Left renal cortex interstitium (tissue), 4 donors: Measurements from ENCODE around the gene SDK1. TPM values are rescaled to one million over a fixed set of nuclear protein-coding genes. Genes with fewer than 3 reads are reported as not detected.

Source experiments
- DNase-seq, 4 donors: peaks; one replicate each; pipeline ENCODE4 v3.0.0-alpha.2; 2013; ENCODE audit warnings: low read depth in 4 of 4, low spot score in 2 of 4, missing footprints in 1 of 4
- polyA plus RNA-seq, 4 donors: library from polyadenylated mRNA; unstranded; fragments of 120-200 nt; gene quantifications; one replicate each; pipeline ENCODE4 v1.2.1, GENCODE V29; 2013; ENCODE audit not compliant: insufficient read length in 4 of 4

SDK1 gene
- polyA plus RNA-seq, 4 donors, result 5.1 to 10.2 (median 6.9) TPM

DNA sequence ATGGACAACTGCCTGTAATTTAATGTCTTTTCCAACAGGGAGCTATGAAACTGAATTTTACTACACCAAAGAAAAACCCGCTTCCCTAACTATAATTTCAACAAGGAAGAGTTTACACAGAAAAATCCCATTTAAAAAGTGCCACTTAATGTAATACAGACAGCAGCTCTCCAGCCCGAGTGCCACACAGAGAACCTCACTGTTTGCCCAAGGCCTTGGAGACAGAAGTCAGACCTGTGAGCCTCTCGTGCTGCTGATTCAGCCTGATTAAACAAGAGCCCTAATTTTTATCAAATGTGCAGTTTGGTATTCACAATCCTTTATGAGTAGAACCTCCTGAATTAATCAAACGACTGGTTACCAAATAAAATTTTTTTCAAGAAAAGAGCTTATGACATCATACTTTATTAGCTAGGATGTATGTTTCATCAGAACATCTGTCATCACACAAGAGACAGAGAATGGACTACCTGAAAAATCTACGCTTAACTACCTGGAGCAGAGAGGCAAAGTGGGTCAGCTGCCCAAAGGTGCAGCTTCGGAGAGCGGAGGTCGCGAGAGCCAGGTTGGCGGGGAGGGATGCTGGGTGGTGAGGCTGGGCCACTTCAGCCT lies 543.6 kb downstream of the SDK1 start:
- DNase-seq, result no peak

DNA sequence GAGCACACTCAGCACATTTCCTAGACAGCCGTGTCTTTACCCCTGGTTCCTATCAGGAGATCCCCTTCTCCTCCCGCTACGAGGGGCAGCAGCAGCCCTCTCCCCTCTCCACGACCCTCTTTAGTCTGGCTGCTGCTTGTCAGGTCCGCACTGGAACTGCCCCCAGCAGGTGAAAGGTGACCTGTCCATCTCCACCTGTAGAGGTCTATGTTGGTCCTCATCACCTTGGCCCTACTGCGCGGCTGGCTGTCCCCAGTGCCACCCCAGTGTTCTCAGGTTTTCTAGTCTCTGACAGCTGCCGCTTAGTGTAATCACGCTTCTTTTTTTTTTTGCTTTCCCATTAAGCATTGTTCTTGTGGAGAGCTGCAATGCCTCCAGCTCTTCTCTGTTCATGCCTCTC lies 545.7 kb downstream of the SDK1 start:
- DNase-seq, result no peak

DNA sequence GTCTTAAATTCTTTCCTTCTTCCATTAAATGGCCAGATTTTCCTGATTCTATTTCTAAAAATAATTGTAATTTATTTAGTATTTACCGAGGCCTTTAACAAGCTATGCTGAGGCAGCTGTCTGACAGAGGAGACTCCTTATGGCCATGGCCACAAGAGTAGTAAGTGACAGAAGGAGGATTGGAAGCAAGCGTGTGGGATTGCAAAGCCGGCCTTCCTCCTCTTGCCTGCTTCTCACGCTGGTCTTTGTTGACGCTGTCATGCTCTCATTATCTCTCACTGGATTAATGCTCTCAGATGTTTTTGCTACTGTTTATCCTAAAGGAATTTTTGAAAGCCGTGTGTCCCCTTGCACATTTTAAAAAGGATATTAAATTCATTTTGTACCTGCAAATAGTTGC lies 546.3 kb downstream of the SDK1 start:
- no peak for DNase-seq

DNA sequence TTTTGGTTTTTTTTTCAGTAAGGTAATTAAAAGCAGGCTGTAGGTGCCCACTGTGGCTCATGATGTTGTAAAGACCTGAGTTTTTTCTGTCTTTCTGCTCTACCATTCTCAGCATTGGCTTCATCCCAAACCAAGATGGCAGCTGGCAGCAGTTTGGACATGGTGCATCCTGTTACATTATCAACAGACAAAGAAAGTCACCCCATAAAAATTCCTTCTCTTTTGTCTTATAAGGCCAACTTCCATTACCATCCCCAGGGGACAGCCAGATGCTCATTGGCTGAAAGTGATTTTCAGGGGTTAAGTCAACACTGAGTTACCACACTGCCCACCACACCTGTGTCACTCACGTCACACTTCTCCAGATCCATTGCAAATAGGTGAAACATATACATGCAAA lies 558.4 kb downstream of the SDK1 start:
- DNase-seq, result no peak

DNA sequence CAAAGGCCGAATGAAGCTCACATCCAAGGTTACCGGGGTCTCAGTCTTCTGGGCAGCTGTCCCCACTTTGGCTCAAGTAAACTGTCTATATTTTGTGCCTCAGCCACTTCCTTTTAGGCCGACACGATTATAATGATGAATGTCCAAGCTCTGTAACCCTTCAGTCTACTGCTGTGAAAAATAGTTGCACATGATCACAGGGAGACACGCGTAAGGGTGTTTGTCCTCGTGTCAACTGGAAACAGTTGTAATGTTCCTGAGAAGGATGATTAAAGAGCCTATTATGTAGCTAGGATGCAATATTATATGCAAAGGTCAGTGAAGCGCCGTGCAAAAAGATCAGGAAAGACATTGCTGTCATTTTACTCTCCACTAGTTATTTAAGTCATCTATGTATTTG lies 559.9 kb downstream of the SDK1 start:
- DNase-seq, result no peak

DNA sequence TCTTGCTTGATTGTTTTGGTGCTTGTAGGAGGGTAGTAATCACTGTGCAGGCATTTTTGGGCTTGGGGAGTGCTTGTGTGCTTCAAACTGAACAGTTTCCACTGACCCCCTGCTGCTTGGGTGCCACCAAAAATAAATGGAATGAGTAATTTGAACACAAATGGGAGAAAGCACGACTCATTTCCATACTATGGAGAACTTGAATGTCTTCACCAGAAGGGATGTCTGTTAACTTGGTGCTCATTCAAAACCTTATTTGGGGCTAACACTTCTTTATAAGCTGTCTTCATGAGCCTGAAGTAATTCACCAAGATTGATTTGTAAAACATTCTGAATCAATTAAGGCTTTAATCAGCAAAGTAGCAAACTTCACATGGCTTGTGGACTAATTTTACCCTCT lies 560.3 kb downstream of the SDK1 start:
- DNase-seq, result no peak

DNA sequence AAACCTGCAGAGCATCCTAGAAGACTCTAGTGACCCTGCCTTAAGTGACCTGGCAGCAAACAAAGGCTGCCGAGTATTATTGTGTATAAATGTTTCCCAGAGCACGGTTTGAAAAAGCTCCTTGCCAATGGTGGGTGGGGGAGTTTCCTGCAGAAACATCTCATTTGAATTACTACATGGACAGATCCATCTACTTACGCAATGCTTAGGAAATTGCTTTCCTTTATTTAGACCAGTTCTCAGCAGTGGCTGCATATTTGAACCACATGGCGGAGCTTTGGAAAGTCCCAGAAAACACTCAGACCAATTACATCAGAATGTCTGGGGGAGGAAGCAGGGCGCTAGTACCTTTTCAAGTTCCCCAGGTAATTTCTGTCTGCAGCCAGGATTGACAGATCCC lies 560.9 kb downstream of the SDK1 start:
- peak in 1 of 4 donors; percentile 32 for DNase-seq

DNA sequence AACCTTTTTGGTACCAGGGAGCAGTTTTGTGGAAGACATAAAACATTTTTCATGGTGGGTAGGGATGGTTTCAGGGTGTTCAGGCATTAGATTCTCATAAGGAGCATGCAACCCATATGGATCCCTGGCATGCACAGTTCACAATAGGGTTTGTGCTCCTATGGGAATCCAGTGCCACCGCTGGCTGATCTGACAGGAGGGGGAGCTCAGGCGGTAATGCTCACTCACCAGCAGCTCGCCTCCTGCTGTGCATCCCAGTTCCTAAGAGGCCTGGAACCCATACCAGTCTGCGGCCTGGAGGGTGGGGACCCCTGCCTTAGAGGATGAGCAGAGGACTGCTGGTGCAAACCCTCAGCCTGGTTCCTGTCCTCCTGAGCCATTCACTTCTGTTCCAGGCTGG lies 561.7 kb downstream of the SDK1 start:
- no peak for DNase-seq

DNA sequence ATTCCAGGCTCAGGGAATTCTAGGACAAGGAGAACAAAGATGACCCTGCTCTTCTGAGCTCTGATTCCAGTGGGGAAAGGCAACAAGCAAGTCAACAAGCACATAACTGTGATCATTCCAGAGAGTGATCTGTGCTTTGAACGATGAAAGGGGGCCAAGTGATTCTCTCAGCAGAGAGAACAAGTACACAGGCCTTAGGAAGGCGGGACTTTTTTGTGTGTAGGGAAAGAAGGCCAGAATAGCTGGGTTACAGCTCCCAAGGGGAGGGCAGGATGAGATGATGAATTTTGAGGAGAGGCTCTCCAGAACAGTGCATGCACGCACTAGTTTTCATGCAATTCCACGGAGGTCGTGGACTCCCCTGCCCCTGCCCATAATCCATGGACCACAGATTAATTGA lies 565.2 kb downstream of the SDK1 start:
- DNase-seq, result no peak

DNA sequence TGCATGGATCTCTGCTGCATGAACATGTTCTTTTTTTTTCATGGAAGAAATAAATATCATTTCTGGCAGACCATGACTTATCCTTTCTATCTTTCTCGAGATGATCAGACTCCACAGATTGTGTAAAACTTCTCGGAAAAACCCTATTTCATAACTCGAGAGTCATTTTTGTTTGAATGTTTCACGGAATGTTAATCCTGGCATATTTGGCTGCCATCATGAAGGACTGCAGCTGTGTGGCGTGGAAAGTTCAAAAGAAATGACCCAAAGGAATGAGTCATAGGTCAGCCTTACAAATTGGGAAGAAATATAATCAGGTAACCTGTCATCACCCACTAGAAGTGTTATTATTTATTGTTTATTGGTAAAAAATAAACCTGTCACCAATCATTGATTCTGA lies 566.8 kb downstream of the SDK1 start:
- DNase-seq, result no peak

DNA sequence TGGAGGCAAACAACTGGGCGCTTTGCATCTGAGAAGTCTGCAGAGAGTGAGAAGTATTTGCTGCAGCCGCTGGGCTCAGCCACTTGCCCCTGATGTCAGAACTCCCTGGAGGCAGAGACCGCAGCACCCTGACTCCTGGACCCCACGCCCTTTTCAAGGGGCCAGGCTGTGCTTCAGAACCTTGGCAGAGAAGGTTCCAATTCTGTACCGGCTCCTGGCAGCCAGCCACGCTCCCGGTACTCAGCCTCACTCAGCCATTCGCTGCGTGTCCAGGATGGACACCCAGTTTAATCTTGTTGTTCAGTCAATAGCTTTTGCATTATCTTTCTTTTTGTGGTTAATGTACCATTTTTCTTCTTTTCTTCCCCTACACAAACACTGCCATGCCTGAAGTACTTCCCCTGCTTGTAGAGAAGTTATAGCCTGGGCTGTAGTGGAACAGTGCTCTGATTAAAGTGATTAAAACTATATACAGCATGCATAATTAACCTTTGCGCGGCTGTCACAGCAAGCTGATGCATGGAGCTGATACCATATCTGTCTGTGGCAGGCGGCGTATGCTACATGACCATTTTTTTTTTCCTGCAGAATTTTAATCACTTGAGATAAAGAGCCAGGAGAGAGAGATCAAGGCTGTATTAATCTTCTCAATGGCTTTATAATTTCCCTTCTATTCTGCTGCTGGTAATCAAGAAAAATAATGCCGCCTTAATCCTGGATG lies 578.5 kb downstream of the SDK1 start:
- no peak for DNase-seq

DNA sequence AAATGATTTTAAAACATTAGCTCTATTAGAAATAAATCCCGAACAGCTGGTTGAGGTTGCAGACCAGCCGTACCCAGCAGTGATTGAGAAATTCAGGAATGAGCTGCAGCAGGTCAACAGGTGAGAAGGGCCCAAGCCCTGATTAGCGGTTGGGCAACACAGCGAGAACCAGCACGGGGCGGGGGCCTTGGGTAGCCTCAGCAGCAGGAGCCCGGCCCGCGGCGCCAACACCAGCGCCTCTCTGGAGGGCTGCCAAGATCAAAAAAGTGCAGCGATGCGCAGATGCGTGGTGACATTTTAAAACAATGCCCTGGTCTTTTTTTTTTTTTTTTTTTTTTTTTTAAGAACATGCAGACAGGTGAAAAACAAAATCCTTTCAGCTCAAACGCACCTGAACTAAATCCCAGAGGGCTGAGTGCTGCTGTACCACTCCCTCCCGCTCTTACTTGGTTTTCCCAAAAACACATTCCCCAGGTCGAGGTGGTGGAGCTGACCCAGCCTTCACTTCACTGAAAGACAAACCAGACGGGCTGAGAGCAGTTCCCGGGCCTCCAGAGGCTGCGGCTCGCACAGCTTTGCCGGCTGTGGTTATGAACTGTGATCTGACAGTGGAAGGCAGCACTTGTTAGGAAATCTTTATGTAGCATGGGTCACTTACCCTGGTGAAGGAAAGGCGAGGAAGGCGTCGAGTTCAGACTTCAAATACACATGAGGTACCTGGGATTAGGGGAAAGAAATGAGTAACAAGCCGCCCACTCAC lies 579.4 kb downstream of the SDK1 start:
- no peak for DNase-seq

DNA sequence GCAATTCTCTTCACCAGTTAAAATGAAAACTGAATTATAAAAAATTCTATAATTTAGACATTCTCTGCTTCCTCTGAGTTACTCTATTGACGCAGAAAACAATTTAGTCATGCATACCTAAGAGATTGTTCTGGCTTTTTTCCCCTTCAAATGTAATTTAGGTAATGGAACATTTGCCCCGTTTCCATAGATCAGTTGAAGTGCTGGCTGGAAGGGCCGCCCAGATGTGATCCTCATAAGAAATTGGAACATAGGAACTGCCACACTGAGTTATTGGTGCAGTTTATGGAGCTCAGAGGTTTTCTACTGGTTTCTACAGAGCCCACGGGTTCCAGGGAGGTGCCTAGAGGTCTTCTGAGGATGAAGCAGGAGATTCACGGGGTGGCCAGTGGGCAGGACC lies 581.7 kb downstream of the SDK1 start:
- DNase-seq, result no peak

DNA sequence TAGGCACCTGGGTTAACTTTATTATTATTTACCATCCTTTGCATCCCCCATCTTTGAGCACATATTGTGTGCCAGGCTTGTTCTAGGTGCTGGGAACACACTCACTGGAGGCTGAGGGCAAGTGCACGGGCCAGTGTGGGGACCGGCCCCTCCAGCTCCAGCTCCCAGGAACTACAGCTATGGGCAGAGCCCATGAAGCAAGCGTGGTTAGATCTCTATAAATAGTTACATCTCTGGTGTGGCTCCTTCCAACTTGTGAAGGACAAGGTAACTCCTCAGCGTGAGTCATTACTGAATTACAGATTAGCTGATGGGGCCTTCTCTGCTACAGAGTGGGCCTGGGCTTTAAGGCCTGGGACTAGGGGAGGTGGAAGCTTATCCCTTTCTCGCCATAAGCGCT lies 583.5 kb downstream of the SDK1 start:
- no peak for DNase-seq

DNA sequence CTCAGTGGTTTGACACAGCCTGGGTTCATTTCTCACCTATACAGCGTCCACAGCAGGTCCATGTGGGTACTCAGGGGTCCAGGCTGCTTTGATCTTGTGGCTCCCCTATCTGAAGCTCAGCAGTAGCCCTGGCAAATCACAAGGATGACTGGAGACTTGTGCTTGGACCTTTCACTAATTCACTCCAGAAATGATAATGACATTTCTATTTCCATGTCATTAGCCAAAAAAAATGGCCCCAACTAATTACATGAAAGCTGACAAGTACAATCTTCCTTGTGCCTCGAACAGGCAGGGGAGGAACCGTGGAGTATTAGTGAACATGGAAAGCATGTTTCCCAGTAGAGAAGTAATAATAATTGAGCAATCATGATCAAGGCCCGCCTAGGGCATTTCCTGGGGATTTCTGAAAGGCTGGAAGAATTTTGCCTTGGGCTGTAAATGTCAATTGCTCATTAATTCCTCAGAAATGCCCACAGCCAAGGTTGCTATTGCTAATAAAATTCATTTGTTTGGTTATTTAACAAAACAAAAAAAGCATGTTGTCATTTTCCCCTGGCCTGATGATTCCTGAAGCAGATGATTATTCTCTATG lies 586.1 kb downstream of the SDK1 start:
- no peak for DNase-seq

DNA sequence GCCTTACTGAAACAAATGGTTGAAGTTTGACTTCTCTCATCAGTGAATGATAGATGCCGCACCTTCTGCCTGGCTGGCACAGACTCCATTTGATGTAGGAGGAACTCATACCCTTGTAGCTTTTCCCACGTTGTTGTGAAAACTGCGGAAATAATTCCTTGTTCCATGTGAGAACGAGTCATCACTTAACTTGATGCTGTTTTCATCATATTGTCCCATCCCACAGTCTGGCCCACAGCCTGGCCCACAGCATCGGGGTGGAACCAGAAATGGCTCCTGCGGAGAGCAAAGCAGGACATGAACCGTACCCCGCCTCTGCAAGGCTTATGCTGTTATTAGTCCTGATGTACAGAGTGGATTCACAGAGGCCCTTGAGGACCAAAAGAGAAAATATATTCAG lies 587.0 kb downstream of the SDK1 start:
- no peak for DNase-seq

DNA sequence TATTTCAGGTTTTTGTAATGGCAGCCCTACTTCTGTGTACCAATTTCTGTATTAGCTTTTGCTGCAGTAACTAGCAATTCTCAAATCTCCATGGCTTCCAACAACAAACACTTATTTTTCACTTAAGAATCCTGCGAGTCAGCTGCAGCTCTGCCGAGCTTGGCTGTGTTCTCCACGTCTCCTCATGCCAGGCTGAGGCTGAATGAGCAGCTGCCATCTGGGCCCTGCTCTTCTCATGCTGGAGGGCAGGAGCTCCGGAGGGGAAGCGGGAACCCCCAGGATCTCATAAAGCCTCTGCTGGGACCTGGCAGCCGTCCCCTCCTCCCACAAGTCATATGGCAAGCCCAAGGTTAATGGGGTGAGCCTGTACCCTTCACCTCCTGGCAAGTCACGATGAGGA lies 591.1 kb downstream of the SDK1 start:
- DNase-seq, result no peak

DNA sequence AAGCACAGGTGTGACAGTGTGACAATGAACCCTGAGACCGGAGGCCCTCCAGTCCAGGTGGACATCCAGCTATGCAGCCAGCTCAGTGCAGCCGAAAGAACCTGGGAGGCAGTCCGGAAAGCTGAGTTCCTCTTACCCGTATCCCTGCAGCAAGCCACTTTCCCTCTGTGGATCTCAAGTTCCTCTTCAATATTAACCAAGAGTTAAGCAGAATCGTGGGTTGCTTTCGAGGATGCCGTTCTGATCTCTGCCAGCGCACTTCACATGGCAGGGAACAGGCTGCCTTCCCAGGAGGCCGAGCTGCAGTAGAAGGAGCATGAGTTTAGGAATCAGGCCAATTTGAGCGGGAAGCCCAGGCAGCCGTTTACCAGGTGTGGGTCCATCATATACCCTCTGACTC lies 591.6 kb downstream of the SDK1 start:
- DNase-seq, result no peak

DNA sequence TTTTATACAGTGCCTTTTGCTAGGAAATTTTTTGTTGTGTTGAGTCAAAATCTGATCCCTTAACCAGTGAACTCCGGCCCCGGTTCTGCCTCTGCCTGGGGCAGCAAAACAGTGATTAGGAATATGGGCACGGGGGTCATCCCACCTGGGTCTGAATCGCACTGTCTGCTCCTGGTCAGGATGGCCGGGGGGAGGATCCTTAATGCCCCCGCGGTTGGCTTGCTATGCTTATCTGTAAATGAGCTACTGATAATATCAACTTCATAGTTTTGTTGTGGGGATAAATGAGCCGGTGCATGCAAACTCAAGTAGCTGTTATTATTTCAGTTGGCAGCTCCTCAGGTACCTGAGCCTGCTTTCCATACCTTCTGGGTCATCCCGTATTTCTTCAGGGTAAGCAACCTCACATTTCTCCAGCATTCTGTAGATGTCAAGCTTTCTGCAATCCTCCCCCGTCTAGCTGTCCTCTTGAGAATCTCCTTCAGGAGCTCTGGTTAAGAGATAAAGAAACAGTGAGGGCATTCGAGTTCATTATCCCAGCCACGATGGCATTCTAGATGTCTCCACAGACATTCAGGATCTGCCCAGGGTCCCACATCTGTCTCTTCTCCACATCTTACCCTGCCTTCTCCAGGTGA lies 592.2 kb downstream of the SDK1 start:
- no peak for DNase-seq

DNA sequence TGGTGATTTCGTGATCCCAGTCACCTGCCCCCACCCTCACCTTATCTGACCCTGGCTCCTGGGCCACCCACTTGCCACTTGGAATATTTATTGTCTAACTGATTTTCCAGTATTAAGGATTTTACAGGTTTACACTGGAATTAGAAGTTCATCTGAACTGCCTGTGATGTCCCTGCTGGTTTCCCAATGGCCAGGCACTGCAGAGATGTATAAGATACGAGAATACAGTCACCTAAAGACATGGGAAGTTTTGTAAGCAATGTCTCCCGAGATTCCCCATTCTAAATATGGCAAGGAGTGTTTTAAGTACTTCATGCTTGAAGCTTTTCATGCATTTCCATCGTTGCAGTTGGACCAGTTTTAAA lies 592.7 kb downstream of the SDK1 start:
- no peak for DNase-seq
